H1 (cell line): ENCODE data around the gene LTB. TPM values are rescaled to one million over a fixed set of nuclear protein-coding genes. Genes with fewer than 3 reads are reported as not detected.

ENCODE experiments used
- BACH1 ChIP-seq: IDR thresholded peaks from 2 replicates; pipeline ENCODE4 v1.6.1; 2012; ENCODE audit warnings: low read length, improper control_type of control experiment
- BCL11A ChIP-seq, 2 experiments: IDR thresholded peaks; one replicate each; pipeline ENCODE4 v1.6.1; 2011; ENCODE audit warnings: low read depth in 2 of 2, low read length in 2 of 2, mild to moderate bottlenecking in 2 of 2
- CBX8 ChIP-seq: fragments of 300-800, 300-1000 bp; sonication (generic); IDR thresholded peaks from 2 replicates; pipeline ENCODE4 v1.7.1; 2016; ENCODE audit warnings: low read depth, low read length, borderline replicate concordance
- CHD1 ChIP-seq: IDR thresholded peaks from 2 replicates; pipeline ENCODE4 v1.6.1; 2012; ENCODE audit warnings: low read depth, low read length, improper control_type of control experiment
- CTBP2 ChIP-seq: IDR thresholded peaks from 2 replicates; pipeline ENCODE4 v1.7.0; 2011; ENCODE audit warnings: borderline replicate concordance, mild to moderate bottlenecking, moderate library complexity, mixed read lengths, low read length; ENCODE audit not compliant: insufficient read depth, insufficient read length
- EP300 ChIP-seq, 2 experiments: IDR thresholded peaks; 1 replicate in 1 of 2; 2 replicates in 1 of 2; pipeline ENCODE4 v1.6.1; 2011 to 2012; ENCODE audit warnings: low read depth in 2 of 2, low read length in 2 of 2, mild to moderate bottlenecking in 2 of 2, borderline replicate concordance in 1 of 2, inconsistent platforms in 1 of 2, moderate library complexity in 1 of 2
- FOSL1 ChIP-seq: IDR thresholded peaks from 2 replicates; pipeline ENCODE4 v1.6.1; 2011; ENCODE audit warnings: mild to moderate bottlenecking, low read depth, low read length, moderate library complexity; ENCODE audit not compliant: insufficient read depth
- HDAC2 ChIP-seq, 2 experiments: fragments of 300-600 bp in 1 of 2; sonication (generic) in 1 of 2; IDR thresholded peaks; 2 replicates each; pipeline ENCODE4 v1.6.1; 2011 to 2012; ENCODE audit warnings: low read depth in 2 of 2, low read length in 2 of 2, mild to moderate bottlenecking in 2 of 2, moderate library complexity in 2 of 2, borderline replicate concordance in 1 of 2, inconsistent platforms in 1 of 2
- KDM1A ChIP-seq: fragments of 200-600, 300-600 bp; sonication (generic); IDR thresholded peaks from 2 replicates; pipeline ENCODE4 v1.7.1; 2016; ENCODE audit warnings: mild to moderate bottlenecking, low read length, borderline replicate concordance
- NANOG ChIP-seq: IDR thresholded peaks from 2 replicates; pipeline ENCODE4 v1.6.1; 2011; ENCODE audit warnings: low read length, low read depth, mild to moderate bottlenecking, inconsistent platforms; ENCODE audit not compliant: insufficient read depth, poor library complexity, severe bottlenecking
- RAD21 ChIP-seq, 2 experiments: IDR thresholded peaks in 1 of 2; conservative IDR thresholded peaks in 1 of 2; 2 replicates each; pipeline ENCODE4 v1.6.1; 2011; ENCODE audit warnings: low read depth in 2 of 2, low read length in 2 of 2, improper control_type of control experiment in 1 of 2, inconsistent platforms in 1 of 2, mild to moderate bottlenecking in 1 of 2, moderate library complexity in 1 of 2
- RFX5 ChIP-seq: IDR thresholded peaks from 2 replicates; pipeline ENCODE4 v1.6.1; 2011; ENCODE audit warnings: low read depth, low read length, improper control_type of control experiment, borderline replicate concordance
- RNF2 ChIP-seq: fragments of 200-900, 300-1000 bp; sonication (generic); IDR thresholded peaks from 2 replicates; pipeline ENCODE4 v1.7.1; 2016; ENCODE audit warnings: borderline replicate concordance, low read depth, mild to moderate bottlenecking, antibody characterized with exemption, low read length; ENCODE audit not compliant: poor library complexity, severe bottlenecking; ENCODE audit errors: missing control alignments
- SIRT6 ChIP-seq: IDR thresholded peaks from one replicate; pipeline ENCODE4 v1.7.1; 2012; ENCODE audit warnings: low read length, inconsistent platforms
- SP1 ChIP-seq: IDR thresholded peaks from 2 replicates; pipeline ENCODE4 v1.6.1; 2011; ENCODE audit warnings: low read depth, low read length
- SP2 ChIP-seq: IDR thresholded peaks from 2 replicates; pipeline ENCODE4 v1.6.1; 2012; ENCODE audit warnings: mild to moderate bottlenecking, low read length, inconsistent platforms
- SP4 ChIP-seq: IDR thresholded peaks from 2 replicates; pipeline ENCODE4 v1.6.1; 2012; ENCODE audit warnings: low read length, inconsistent platforms
- SRF ChIP-seq: IDR thresholded peaks from 2 replicates; pipeline ENCODE4 v1.6.1; 2011; ENCODE audit warnings: mild to moderate bottlenecking, low read depth, low read length, moderate library complexity
- TAF1 ChIP-seq: IDR thresholded peaks from 2 replicates; pipeline ENCODE4 v1.6.1; 2011; ENCODE audit warnings: mild to moderate bottlenecking, low read depth, low read length
- TAF7 ChIP-seq: optimal IDR thresholded peaks from 2 replicates; pipeline ENCODE3; 2011; ENCODE audit warnings: low read depth, mild to moderate bottlenecking, inconsistent platforms, low read length, moderate library complexity, borderline replicate concordance
- TBP ChIP-seq: IDR thresholded peaks from 2 replicates; pipeline ENCODE4 v1.6.1; 2011; ENCODE audit warnings: low read depth, low read length, improper control_type of control experiment
- TEAD4 ChIP-seq: IDR thresholded peaks from 2 replicates; pipeline ENCODE4 v1.6.1; 2012; ENCODE audit warnings: low read depth, low read length, inconsistent platforms, mixed read lengths
- YY1 ChIP-seq: IDR thresholded peaks from 2 replicates; pipeline ENCODE4 v1.6.1; 2011; ENCODE audit warnings: low read depth, mild to moderate bottlenecking, low read length
- ZNF274 ChIP-seq: IDR thresholded peaks from 2 replicates; pipeline ENCODE4 v1.7.0; 2012; ENCODE audit warnings: low read length, borderline replicate concordance; ENCODE audit errors: extremely low read depth
- polyA plus RNA-seq, 7 experiments: library from polyadenylated mRNA; depleted of rRNA in 3 of 7; stranded (reverse) in 5 of 7; unstranded in 2 of 7; fragments of >200 nt in 5 of 7; fragments of 200-250 nt in 2 of 7; gene quantifications; 1 replicate in 5 of 7; 2 replicates in 1 of 7; 4 replicates in 1 of 7; pipeline versions ENCODE4 v1.2.1 to v1.2.3, GENCODE V29; 2011 to 2013; ENCODE audit warnings: missing spikeins in 2 of 7, mixed read lengths in 2 of 7
- total RNA-seq: library from RNA; stranded (reverse); fragmentation: NEBNext Ultra II Directional; extraction: Animal tissue kit (Norgen Biotek cat#: 25700); gene quantifications from 2 replicates; pipeline ENCODE4 v1.2.1, GENCODE V29; 2021

Gene LTB
- total and polyA plus RNA-seq, 2 of the 8 experiments (the other 6 are each of a cell fraction or from before 2014, with no cell fraction given), result 0.43 to 0.47 TPM

GRCh38 chr6:31619805-31620585 lies 37.8 kb upstream of the LTB start (continued):
- TF ChIP-seq ZNF274, result no peak
- no peak for TF ChIP-seq NANOG
- TF ChIP-seq CTBP2, result no peak
- peak; percentile 87 for TF ChIP-seq TAF1
- peak; percentile 90 for TF ChIP-seq SP4
- TF ChIP-seq CHD1, result peak; percentile 45; the same call in 1 of the 2 replicates
- TF ChIP-seq BACH1, result no peak
- no peak for TF ChIP-seq CBX8
- no peak for TF ChIP-seq YY1
- TF ChIP-seq EP300 (IDR thresholded peaks at IDR 0.05; ENCODE audit: borderline replicate concordance in 1 of 2, low read depth in 2 of 2, low read length in 2 of 2), result no peak
- no peak for TF ChIP-seq RNF2
- TF ChIP-seq BCL11A (IDR thresholded peaks at IDR 0.05; ENCODE audit: low read depth in 2 of 2, low read length in 2 of 2), result no peak
- no peak for TF ChIP-seq SIRT6
- no peak; the same call in 1 of the 2 replicates for TF ChIP-seq SP1
- no peak for TF ChIP-seq RAD21 (IDR thresholded peaks at IDR 0.05 in 1 of 2, conservative IDR thresholded peaks at IDR 0.05 in 1 of 2; ENCODE audit: low read depth in 2 of 2, low read length in 2 of 2)
- no peak for TF ChIP-seq SP2
- 0 out of 2 replicates have a peak, but pooled peaks have one; percentile 1 for TF ChIP-seq SRF
- peak; percentile 48 for TF ChIP-seq TAF7
- peak; percentile 89; the same call in 1 of the 2 replicates for TF ChIP-seq TBP
- TF ChIP-seq FOSL1, result no peak
- TF ChIP-seq KDM1A, result no peak
- no peak for TF ChIP-seq RFX5
- peak; percentile 83; the same call in 1 of the 2 replicates for TF ChIP-seq TEAD4
- no peak for TF ChIP-seq HDAC2 (IDR thresholded peaks at IDR 0.05; ENCODE audit: borderline replicate concordance in 1 of 2, low read depth in 2 of 2, low read length in 2 of 2)
